CD4-positive, alpha-beta T cell (primary cell): Measurements from ENCODE around the gene WDR13. TPM values are rescaled to one million over a fixed set of nuclear protein-coding genes. Genes with fewer than 3 reads are reported as not detected.

ENCODE experiments used
- ATAC-seq: fragments of 200-7000 bp; cut with Tn5 transposase; one replicate; pipeline ENCODE4 v1.10.0; 2022; ENCODE audit warnings: mild to moderate bottlenecking; ENCODE audit not compliant: poor library complexity
- CTCF ChIA-PET: fragments of 350-600 bp; sonication (Branson Sonifier 250); formaldehyde crosslinking; loops from one replicate; lab custom pipeline; 2021; ENCODE audit warnings: antibody characterized with exemption, inconsistent platforms; lab: Charles Lee
- POLR2A ChIA-PET: fragments of 350-600 bp; sonication (Branson Sonifier 250); formaldehyde crosslinking; loops from one replicate; lab custom pipeline; 2021; ENCODE audit warnings: antibody characterized with exemption, inconsistent platforms; lab: Charles Lee
- DNase-seq, 14 experiments: peaks; one replicate each; pipeline ENCODE4 v3.0.0-alpha.2; 2013 to 2020; ENCODE audit warnings: mixed read lengths in 2 of 14
- H3K27ac ChIP-seq, 2 donors: one replicate each; pipeline versions ENCODE4 v1.5.1 to v1.7.0; 2013; ENCODE audit warnings: low read length in 2 of 2, low read depth in 1 of 2, mild to moderate bottlenecking in 1 of 2
- H3K27me3 ChIP-seq, 2 experiments: 1 replicate in 1 of 2; 2 replicates in 1 of 2; pipeline versions ENCODE4 v1.6.1 to v1.7.0; 2013; ENCODE audit warnings: low read length in 2 of 2, control low read depth in 1 of 2, mild to moderate bottlenecking in 1 of 2, moderate library complexity in 1 of 2; ENCODE audit not compliant: insufficient read depth in 2 of 2, control insufficient read depth in 1 of 2
- H3K36me3 ChIP-seq: one replicate; pipeline ENCODE4 v1.6.1; 2013; ENCODE audit warnings: low read length, control low read depth; ENCODE audit not compliant: insufficient read depth
- H3K4me1 ChIP-seq: one replicate; pipeline ENCODE4 v1.6.1; 2013; ENCODE audit warnings: low read length, control low read depth; ENCODE audit not compliant: insufficient read depth
- H3K4me3 ChIP-seq: one replicate; pipeline ENCODE4 v1.5.1; 2013; ENCODE audit warnings: mild to moderate bottlenecking, low read length, moderate library complexity
- H3K9me3 ChIP-seq, 2 experiments: 1 replicate in 1 of 2; 2 replicates in 1 of 2; pipeline versions ENCODE4 v1.6.1 to v1.7.0; 2013; ENCODE audit warnings: low read length in 2 of 2, mild to moderate bottlenecking in 2 of 2, control low read depth in 1 of 2, moderate library complexity in 1 of 2; ENCODE audit not compliant: control insufficient read depth in 1 of 2, insufficient read depth in 1 of 2
- H3K27ac Mint-ChIP-seq: one replicate; pipeline ENCODE4 v1.8.0; 2020; ENCODE audit warnings: mixed read lengths
- H3K27me3 Mint-ChIP-seq: one replicate; pipeline ENCODE4 v1.8.0; 2021; ENCODE audit warnings: mixed read lengths
- H3K36me3 Mint-ChIP-seq: one replicate; pipeline ENCODE4 v1.8.0; 2021; ENCODE audit warnings: low read depth, mixed read lengths
- H3K4me1 Mint-ChIP-seq: one replicate; pipeline ENCODE4 v1.8.0; 2021; ENCODE audit warnings: low read depth, mixed read lengths
- H3K4me3 Mint-ChIP-seq: one replicate; pipeline ENCODE4 v1.8.0; 2020; ENCODE audit warnings: mild to moderate bottlenecking, mixed read lengths
- H3K9me3 Mint-ChIP-seq: one replicate; pipeline ENCODE4 v1.8.0; 2020; ENCODE audit warnings: mixed read lengths
- CTCF ChIP-seq: fragments of 200-600 bp; IDR thresholded peaks from one replicate; pipeline ENCODE4 v1.8.0; 2022; ENCODE audit warnings: antibody characterized with exemption, mild to moderate bottlenecking
- intact Hi-C, 2 experiments: fragments of 100-400 bp; cut with DNase I in 1 of 2; cut with micrococcal nuclease in 1 of 2; formaldehyde crosslinking; loops; one replicate each; pipeline versions ENCODE4 v1.15.1 to v1.9.0; 2023 to 2025; cut with DNase I, micrococcal nuclease
- total RNA-seq, 174 experiments: library from RNA in 2 of 174; stranded (reverse) in 2 of 174; gene quantifications; one replicate each; pipeline ENCODE4 v1.2.3 and lab custom pipeline; 2021 to 2026

WDR13 gene
- total RNA-seq, 2 experiments from 2014 or later = 37.9 to 43.4 TPM

GRCh38 chrX:48578661-48579128, 18.6 kb upstream of the WDR13 start:
- H3K4me1 Mint-ChIP-seq = peaks cover 29% of the 10 kb centered on the region
- no peak for DNase-seq
- peak overlapping the region; percentile 45 for H3K27ac Mint-ChIP-seq
- H3K27me3 Mint-ChIP-seq = no peaks in the 10 kb centered on the region
- H3K4me1 ChIP-seq = peaks cover 24% of the 10 kb centered on the region
- intact Hi-C loops = loop anchor here in 1 of 2 experiments (10.0 kb wide), 1 partner anchor 104 kb away; the partner anchor contains the start of genes FTSJ1 and SLC38A5
- H3K36me3 Mint-ChIP-seq = peaks cover 63% of the 10 kb centered on the region
- peaks cover 46% of the 10 kb centered on the region for H3K36me3 ChIP-seq
- no peaks in the 10 kb centered on the region for H3K27me3 ChIP-seq
- TF ChIP-seq CTCF = no peak
- no peaks in the 10 kb centered on the region for H3K9me3 Mint-ChIP-seq
- no peak overlapping the region for H3K4me3 ChIP-seq
- H3K27ac ChIP-seq = no peak overlapping the region
- H3K9me3 ChIP-seq = no peaks in the 10 kb centered on the region
- no peak overlapping the region for H3K4me3 Mint-ChIP-seq
- no peak for ATAC-seq
- ChIA-PET POLR2A (interaction anchor here (0.6 to 0.7 kb wide), 2 partner anchors 48 to 363 kb away, joined by 3 to 5 read pairs; no protein-coding TSS in a partner anchor), CTCF (no interaction called here)

GRCh38 chrX:48579259-48579658, 18.0 kb upstream of the WDR13 start:
- Mint-ChIP-seq H3K36me3 (peaks cover 57% of the 10 kb centered on the region), H3K4me3 (no peak overlapping the region), H3K4me1 (peaks cover 24% of the 10 kb centered on the region), H3K27me3 (no peaks in the 10 kb centered on the region), H3K9me3 (no peaks in the 10 kb centered on the region), H3K27ac (peak overlapping the region; percentile 45)
- Histone ChIP-seq H3K4me1 (peaks cover 20% of the 10 kb centered on the region), H3K9me3 (no peaks in the 10 kb centered on the region), H3K27me3 (no peaks in the 10 kb centered on the region), H3K4me3 (no peak overlapping the region), H3K27ac (no peak overlapping the region), H3K36me3 (peaks cover 46% of the 10 kb centered on the region)
- POLR2A ChIA-PET = interaction anchor here (0.6 kb wide), 1 partner anchor 362 kb away, joined by 3 read pairs; no protein-coding TSS in a partner anchor
- DNase-seq = no peak
- intact Hi-C loops = loop anchor here in 1 of 2 experiments (10.0 kb wide), 1 partner anchor 104 kb away; the partner anchor contains the start of genes FTSJ1 and SLC38A5
- no peak for ATAC-seq
- CTCF ChIA-PET = no interaction called here
- TF ChIP-seq CTCF = no peak

- no peak for ATAC-seq
- Mint-ChIP-seq H3K27me3 (no peaks in the 10 kb centered on the region), H3K36me3 (peaks cover 45% of the 10 kb centered on the region), H3K9me3 (no peaks in the 10 kb centered on the region), H3K27ac (no peak overlapping the region), H3K4me3 (no peak overlapping the region), H3K4me1 (peaks cover 15% of the 10 kb centered on the region)
- peaks cover 8% of the 10 kb centered on the region for H3K4me1 ChIP-seq
- DNase-seq = no peak
- H3K36me3 ChIP-seq = peaks cover 38% of the 10 kb centered on the region
- no peaks in the 10 kb centered on the region for H3K9me3 ChIP-seq
- ChIA-PET CTCF (interaction anchor here (0.6 kb wide), 1 partner anchor 13 kb away, joined by 3 read pairs; no protein-coding TSS in a partner anchor), POLR2A (no interaction called here)
- H3K4me3 ChIP-seq = no peak overlapping the region
- no peak for TF ChIP-seq CTCF
- no peak overlapping the region for H3K27ac ChIP-seq
- no peaks in the 10 kb centered on the region for H3K27me3 ChIP-seq
- intact Hi-C loops = no loop called here
Measured at GRCh38 chrX:48580662-48581061, 16.6 kb upstream of the WDR13 start.
